CD14-positive monocyte (primary cell): ENCODE results near the gene HSH2D. TPM values are rescaled to one million over a fixed set of nuclear protein-coding genes. Genes with fewer than 3 reads are reported as not detected.

ENCODE experiments used
- DNase-seq, 3 donors: peaks; one replicate each; pipeline ENCODE4 v3.0.0-alpha.2; 2011 to 2022
- H2AFZ ChIP-seq: 2 replicates; pipeline ENCODE4 v1.6.0; 2012; ENCODE audit warnings: mild to moderate bottlenecking, low read depth, low read length, inconsistent platforms; ENCODE audit not compliant: insufficient read depth, poor library complexity, severe bottlenecking
- H3K27ac ChIP-seq, 2 donors: 1 replicate in 1 of 2; 2 replicates in 1 of 2; pipeline ENCODE4 v1.5.1; 2012 to 2013; ENCODE audit warnings: low read length in 2 of 2, control low read depth in 1 of 2, inconsistent platforms in 1 of 2, low read depth in 1 of 2, mild to moderate bottlenecking in 1 of 2
- H3K27me3 ChIP-seq, 2 donors: one replicate each; pipeline versions ENCODE4 v1.6.0 to v1.6.1; 2011 to 2013; ENCODE audit warnings: low read length in 2 of 2; ENCODE audit not compliant: control insufficient read depth in 2 of 2, insufficient read depth in 2 of 2
- H3K36me3 ChIP-seq, 2 donors: replicated peaks in 1 of 2; 1 replicate in 1 of 2; 2 replicates in 1 of 2; pipeline versions ENCODE4 v1.5.1 to v1.6.1; 2012 to 2013; ENCODE audit warnings: low read length in 2 of 2, control low read depth in 1 of 2, inconsistent platforms in 1 of 2, mild to moderate bottlenecking in 1 of 2; ENCODE audit not compliant: insufficient read depth in 2 of 2, control insufficient read depth in 1 of 2
- H3K4me1 ChIP-seq, 2 donors: 1 replicate in 1 of 2; 2 replicates in 1 of 2; pipeline versions ENCODE4 v1.5.1 to v1.6.1; 2012 to 2013; ENCODE audit warnings: low read length in 2 of 2, control low read depth in 1 of 2, inconsistent platforms in 1 of 2, mild to moderate bottlenecking in 1 of 2, moderate library complexity in 1 of 2; ENCODE audit not compliant: insufficient read depth in 2 of 2, control insufficient read depth in 1 of 2
- H3K4me2 ChIP-seq: replicated peaks from 2 replicates; pipeline ENCODE3; 2012; ENCODE audit warnings: low read length, moderate library complexity, mild to moderate bottlenecking; ENCODE audit not compliant: poor library complexity, severe bottlenecking; ENCODE audit errors: extremely low read depth
- H3K4me3 ChIP-seq, 3 experiments: fragments of 200-600 bp in 1 of 3; sonication (generic) in 1 of 3; replicated peaks in 1 of 3; 1 replicate in 2 of 3; 2 replicates in 1 of 3; pipeline ENCODE4 v1.5.1; 2011 to 2013; ENCODE audit warnings: low read length in 3 of 3, mild to moderate bottlenecking in 3 of 3, control low read depth in 2 of 3, low read depth in 2 of 3, inconsistent platforms in 1 of 3, moderate library complexity in 1 of 3
- H3K79me2 ChIP-seq: 2 replicates; pipeline ENCODE4 v1.6.0; 2012; ENCODE audit warnings: mild to moderate bottlenecking, control low read depth, inconsistent platforms, low read length, moderate library complexity; ENCODE audit not compliant: insufficient read depth
- H3K9ac ChIP-seq: 2 replicates; pipeline ENCODE4 v1.6.0; 2017; ENCODE audit warnings: low read length, mild to moderate bottlenecking; ENCODE audit not compliant: insufficient read depth, poor library complexity, severe bottlenecking
- H3K9me3 ChIP-seq, 2 donors: replicated peaks in 1 of 2; 1 replicate in 1 of 2; 2 replicates in 1 of 2; pipeline versions ENCODE4 v1.5.1 to v1.6.1; 2012 to 2013; ENCODE audit warnings: low read length in 2 of 2, control low read depth in 1 of 2; ENCODE audit not compliant: control insufficient read depth in 1 of 2, insufficient read depth in 1 of 2
- H4K20me1 ChIP-seq: 2 replicates; pipeline ENCODE4 v1.6.0; 2012; ENCODE audit warnings: mild to moderate bottlenecking, low read length, control low read depth, moderate library complexity; ENCODE audit not compliant: insufficient read depth
- H3K27ac Mint-ChIP-seq, 7 donors: one replicate each; pipeline ENCODE4 v1.8.0; 2020; ENCODE audit warnings: mild to moderate bottlenecking in 7 of 7, mixed read lengths in 7 of 7, moderate library complexity in 6 of 7, inconsistent platforms in 2 of 7
- H3K27me3 Mint-ChIP-seq, 3 donors: one replicate each; pipeline ENCODE4 v1.8.0; 2021 to 2022; ENCODE audit warnings: low read depth in 3 of 3, mild to moderate bottlenecking in 3 of 3, mixed read lengths in 3 of 3, moderate library complexity in 3 of 3, inconsistent platforms in 1 of 3
- H3K36me3 Mint-ChIP-seq, 2 donors: one replicate each; pipeline ENCODE4 v1.8.0; 2020; ENCODE audit warnings: mixed read lengths in 2 of 2, inconsistent platforms in 1 of 2, mild to moderate bottlenecking in 1 of 2
- H3K4me1 Mint-ChIP-seq: one replicate; pipeline ENCODE4 v1.8.0; 2020; ENCODE audit warnings: mild to moderate bottlenecking, mixed read lengths
- H3K4me3 Mint-ChIP-seq, 2 donors: one replicate each; pipeline ENCODE4 v1.8.0; 2020; ENCODE audit warnings: mild to moderate bottlenecking in 2 of 2, mixed read lengths in 2 of 2, moderate library complexity in 1 of 2
- H3K9me3 Mint-ChIP-seq, 7 donors: one replicate each; pipeline ENCODE4 v1.8.0; 2020 to 2022; ENCODE audit warnings: mixed read lengths in 7 of 7, mild to moderate bottlenecking in 6 of 7, moderate library complexity in 6 of 7, inconsistent platforms in 2 of 7
- CTCF ChIP-seq: fragments of 200-600 bp; IDR thresholded peaks from one replicate; pipeline ENCODE4 v1.8.0; 2022; ENCODE audit warnings: antibody characterized with exemption, mild to moderate bottlenecking
- WGBS: methylation state at CpG from one replicate; pipeline ENCODE4 v1.1.5; 2013; ENCODE audit warnings: missing lambda C conversion rate; ENCODE audit not compliant: insufficient coverage; 5-methylcytosine and 5-hydroxymethylcytosine counted together
- intact Hi-C, 2 donors: fragments of 100-400 bp; cut with micrococcal nuclease; formaldehyde crosslinking; loops; one replicate each; pipeline versions ENCODE4 v1.15.0 to v1.15.1; 2023
- polyA plus RNA-seq, 3 donors: library from polyadenylated mRNA; depleted of rRNA in 1 of 3; unstranded in 2 of 3; stranded (reverse) in 1 of 3; fragments of 300-500 nt in 2 of 3; fragments of >200 nt in 1 of 3; fragmentation: Illumina TruSeq in 2 of 3; gene quantifications; 1 replicate in 2 of 3; 2 replicates in 1 of 3; pipeline ENCODE4 v1.2.3, GENCODE V29; 2012 to 2021

HSH2D gene
- polyA plus RNA-seq, 3 donors: 13.8 to 106 (median 16.7) TPM

- no peak for DNase-seq
These were observed 23.6 kb downstream of the HSH2D start for GRCh38 chr19:16167055-16167454.

GRCh38 chr19:16168465-16169081 lies 25.1 kb downstream of the HSH2D start:
- Histone ChIP-seq H3K27me3 (no peaks in the 10 kb centered on the region), H3K79me2 (no peaks in the 10 kb centered on the region), H3K4me1 (peaks cover 22 to 32% of the 10 kb centered on the region in 2 donors), H3K27ac (peak overlapping the region; percentile 63 to 81), H4K20me1 (no peaks in the 10 kb centered on the region), H3K9me3 (peaks cover 0 to 6% of the 10 kb centered on the region in 2 donors), H3K36me3 (no peaks in the 10 kb centered on the region), H3K4me3 (no peak overlapping the region), H2AFZ (peak overlapping the region; percentile 60), H3K9ac (no peak overlapping the region), H3K4me2 (peak overlapping the region; percentile 1)
- Mint-ChIP-seq H3K27me3 (peaks cover 0 to 2% (median 0%) of the 10 kb centered on the region in 3 donors), H3K36me3 (no peaks in the 10 kb centered on the region), H3K4me1 (peaks cover 27% of the 10 kb centered on the region), H3K9me3 (peaks cover 0 to 7% (median 6%) of the 10 kb centered on the region in 7 donors), H3K27ac (peak overlapping the region; percentile 69 to 92 (median 87)), H3K4me3 (peak overlapping the region in 1 of 2 donors; percentile 57)
- peak; percentile 68 to 78 (median 73) for DNase-seq
- TF ChIP-seq CTCF: no peak
- intact Hi-C loops: no loop called here
- 50% methylated on average over 1 of the region's 2 CpGs for WGBS

More at GRCh38 chr19:16167055-16167454, 23.6 kb downstream of the HSH2D start:
- peak overlapping the region in 2 of 7 donors; percentile 29 to 30 for H3K27ac Mint-ChIP-seq
- Histone ChIP-seq H4K20me1 (no peaks in the 10 kb centered on the region), H3K4me2 (no peak overlapping the region), H3K9me3 (peaks cover 0 to 6% of the 10 kb centered on the region in 2 donors), H2AFZ (no peak overlapping the region), H3K79me2 (no peaks in the 10 kb centered on the region), H3K4me3 (no peak overlapping the region), H3K27me3 (no peaks in the 10 kb centered on the region), H3K27ac (no peak overlapping the region), H3K9ac (no peak overlapping the region), H3K36me3 (no peaks in the 10 kb centered on the region), H3K4me1 (peaks cover 15 to 26% of the 10 kb centered on the region in 2 donors)
- peaks cover 0 to 1% (median 0%) of the 10 kb centered on the region in 3 donors for H3K27me3 Mint-ChIP-seq
- intact Hi-C loops: no loop called here
- TF ChIP-seq CTCF: no peak
- WGBS: 96% methylated on average over 5 of the region's 5 CpGs
- peaks cover 15% of the 10 kb centered on the region for H3K4me1 Mint-ChIP-seq
- peaks cover 0 to 7% (median 6%) of the 10 kb centered on the region in 7 donors for H3K9me3 Mint-ChIP-seq
- no peak overlapping the region for H3K4me3 Mint-ChIP-seq
- no peaks in the 10 kb centered on the region for H3K36me3 Mint-ChIP-seq
